Ectodermal cell (in vitro differentiated cells): ENCODE data around the gene RUNX2.

ENCODE experiments used
- H3K27ac ChIP-seq: 2 replicates; pipeline ENCODE4 v1.7.0; 2013; ENCODE audit warnings: mild to moderate bottlenecking, low read depth, low read length; ENCODE audit not compliant: insufficient read depth, poor library complexity, severe bottlenecking
- H3K27me3 ChIP-seq: 2 replicates; pipeline ENCODE4 v1.7.0; 2013; ENCODE audit warnings: mild to moderate bottlenecking, low read length; ENCODE audit not compliant: insufficient read depth, control insufficient read depth, poor library complexity, severe bottlenecking
- H3K36me3 ChIP-seq: one replicate; pipeline ENCODE4 v1.7.0; 2013; ENCODE audit warnings: low read length; ENCODE audit not compliant: control insufficient read depth, insufficient read depth
- H3K4me1 ChIP-seq: one replicate; pipeline ENCODE4 v1.7.0; 2013; ENCODE audit warnings: low read length; ENCODE audit not compliant: control insufficient read depth, insufficient read depth
- H3K4me3 ChIP-seq: 2 replicates; pipeline ENCODE4 v1.7.0; 2013; ENCODE audit warnings: low read depth, low read length, control low read depth; ENCODE audit not compliant: insufficient read depth
- H3K9me3 ChIP-seq: 2 replicates; pipeline ENCODE4 v1.7.0; 2013; ENCODE audit warnings: mild to moderate bottlenecking, low read length, moderate library complexity; ENCODE audit not compliant: control insufficient read depth
- WGBS, 2 experiments: methylation state at CpG; one replicate each; pipeline ENCODE4 v1.1.7; 2013; ENCODE audit warnings: missing lambda C conversion rate in 2 of 2; 5-methylcytosine and 5-hydroxymethylcytosine counted together

The RUNX2 gene

DNA sequence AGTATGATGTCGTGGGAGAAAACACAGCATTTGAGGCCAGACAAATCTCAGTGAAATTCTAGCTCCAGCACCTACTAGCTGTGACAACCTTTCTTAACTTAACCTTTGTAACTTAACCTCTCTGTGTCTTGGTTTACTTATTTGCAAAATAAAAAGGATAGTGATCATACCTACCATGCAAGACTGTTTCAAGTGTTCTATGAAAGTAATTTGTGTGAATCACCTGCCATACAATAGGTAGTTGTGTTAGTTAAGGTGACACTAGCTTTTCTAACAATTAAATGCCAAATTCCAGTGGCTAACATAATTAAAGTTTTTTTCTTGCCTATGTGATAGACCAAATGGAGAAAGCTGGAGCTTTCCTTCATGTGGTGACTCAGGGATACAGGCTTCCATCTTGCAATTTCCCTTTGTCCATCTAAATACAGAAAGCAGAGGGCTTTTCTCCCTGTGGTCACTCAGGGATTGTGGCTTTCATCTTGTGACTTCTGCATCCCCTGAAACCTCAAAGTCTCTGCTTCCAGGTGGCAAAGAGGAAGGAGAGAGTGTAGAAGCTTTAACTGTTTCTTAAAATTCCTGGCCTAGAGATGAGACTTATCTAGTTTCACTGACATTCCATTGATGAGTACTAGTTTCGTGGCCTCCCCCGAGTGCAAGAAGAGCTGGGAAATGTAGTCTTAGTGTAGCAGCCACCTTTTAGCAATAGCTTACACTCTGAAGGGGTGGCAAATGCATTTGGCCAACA lies 376.1 kb downstream of the RUNX2 start:
- WGBS, 2 experiments = 91 to 96% methylated on average over 3 of the region's 3 CpGs

GRCh38 chr6:45705137-45705855 lies 377.2 kb downstream of the RUNX2 start:
- H3K4me3 ChIP-seq = no peak overlapping the region
- no peaks in the 10 kb centered on the region for H3K9me3 ChIP-seq
- 95 to 97% methylated on average over 4 of the region's 4 CpGs for WGBS, 2 experiments
- H3K36me3 ChIP-seq = no peaks in the 10 kb centered on the region
- H3K27me3 ChIP-seq = no peaks in the 10 kb centered on the region
- H3K4me1 ChIP-seq = no peaks in the 10 kb centered on the region
- H3K27ac ChIP-seq = no peak overlapping the region

More for the DNA sequence above, 376.1 kb downstream of the RUNX2 start:
- H3K27me3 ChIP-seq = no peaks in the 10 kb centered on the region
- no peak overlapping the region for H3K4me3 ChIP-seq
- H3K27ac ChIP-seq = no peak overlapping the region
- H3K4me1 ChIP-seq = no peaks in the 10 kb centered on the region
- no peaks in the 10 kb centered on the region for H3K36me3 ChIP-seq
- H3K9me3 ChIP-seq = no peaks in the 10 kb centered on the region

- H3K4me3 ChIP-seq = no peak overlapping the region
- WGBS, 2 experiments = 42 to 43% methylated on average over 2 of the region's 2 CpGs
Measured at GRCh38 chr6:45706319-45706718, 378.2 kb downstream of the RUNX2 start.

DNA sequence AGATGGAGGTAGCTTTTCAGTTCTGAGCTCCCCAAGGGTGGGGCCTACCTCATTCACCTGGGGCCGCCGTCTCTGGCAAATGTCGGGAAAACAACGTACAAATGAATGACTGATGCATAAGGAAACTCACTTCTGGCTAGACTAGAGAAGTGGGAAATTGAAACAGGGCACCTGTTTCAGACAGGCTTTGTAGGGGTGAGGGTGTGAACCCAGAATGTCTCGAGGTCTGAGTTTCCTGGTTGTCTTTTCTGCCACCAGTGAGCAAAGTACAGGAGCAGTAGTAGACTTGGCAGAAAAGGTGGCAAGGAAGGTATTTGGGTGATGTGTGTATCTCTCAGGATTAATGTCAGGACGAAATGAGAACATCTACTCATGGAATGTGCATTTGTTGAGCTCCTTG lies 379.0 kb downstream of the RUNX2 start:
- Histone ChIP-seq H3K27me3 (no peaks in the 10 kb centered on the region), H3K9me3 (no peaks in the 10 kb centered on the region)
- 92 to 93% methylated on average over 6 of the region's 6 CpGs for WGBS, 2 experiments

More at GRCh38 chr6:45706319-45706718, 378.2 kb downstream of the RUNX2 start:
- Histone ChIP-seq H3K9me3 (no peaks in the 10 kb centered on the region), H3K4me1 (no peaks in the 10 kb centered on the region), H3K36me3 (no peaks in the 10 kb centered on the region), H3K27me3 (no peaks in the 10 kb centered on the region), H3K27ac (no peak overlapping the region)

GRCh38 chr6:45709781-45710220 lies 381.7 kb downstream of the RUNX2 start:
- no peak overlapping the region for H3K27ac ChIP-seq
- H3K4me3 ChIP-seq = no peak overlapping the region
- H3K27me3 ChIP-seq = no peaks in the 10 kb centered on the region
- no peaks in the 10 kb centered on the region for H3K36me3 ChIP-seq
- no peaks in the 10 kb centered on the region for H3K4me1 ChIP-seq
- no peaks in the 10 kb centered on the region for H3K9me3 ChIP-seq
- 94 to 99% methylated on average over 3 to 6 of the region's 6 CpGs for WGBS, 2 experiments

More for the DNA sequence above, 379.0 kb downstream of the RUNX2 start:
- Histone ChIP-seq H3K27ac (no peak overlapping the region), H3K4me1 (no peaks in the 10 kb centered on the region), H3K4me3 (no peak overlapping the region), H3K36me3 (no peaks in the 10 kb centered on the region)

DNA sequence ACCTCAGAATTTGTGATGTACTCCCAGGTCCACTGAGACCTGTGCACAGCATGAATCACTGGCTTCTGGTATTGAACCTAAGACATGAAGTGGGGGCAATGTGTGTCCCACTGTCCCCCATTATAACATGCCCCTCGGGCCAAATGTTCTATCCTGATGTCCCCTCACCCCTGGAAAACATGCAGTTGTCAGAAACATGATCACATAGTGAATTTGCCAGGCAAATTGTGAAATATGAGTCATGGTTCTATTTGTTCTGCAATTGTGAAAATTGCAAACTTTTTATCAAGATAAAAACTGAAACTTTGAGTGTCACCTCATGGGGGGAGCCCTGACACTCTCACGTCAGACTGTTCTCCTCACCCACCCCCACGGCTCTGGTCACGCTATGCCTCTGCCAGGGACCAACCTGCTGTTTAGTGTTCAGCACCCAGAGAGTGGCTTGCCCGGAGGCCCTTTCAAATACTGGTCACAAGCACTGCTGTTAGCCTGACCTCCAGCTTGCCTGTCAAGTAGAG lies 382.2 kb downstream of the RUNX2 start:
- Histone ChIP-seq H3K9me3 (no peaks in the 10 kb centered on the region), H3K4me3 (no peak overlapping the region), H3K4me1 (no peaks in the 10 kb centered on the region), H3K27ac (no peak overlapping the region), H3K36me3 (no peaks in the 10 kb centered on the region), H3K27me3 (no peaks in the 10 kb centered on the region)
- WGBS, 2 experiments = 89% methylated on average over 5 of the region's 5 CpGs

- 92% methylated on average over 11 of the region's 11 CpGs for WGBS, 2 experiments
Measured at GRCh38 chr6:45712076-45712475, 383.9 kb downstream of the RUNX2 start.

DNA sequence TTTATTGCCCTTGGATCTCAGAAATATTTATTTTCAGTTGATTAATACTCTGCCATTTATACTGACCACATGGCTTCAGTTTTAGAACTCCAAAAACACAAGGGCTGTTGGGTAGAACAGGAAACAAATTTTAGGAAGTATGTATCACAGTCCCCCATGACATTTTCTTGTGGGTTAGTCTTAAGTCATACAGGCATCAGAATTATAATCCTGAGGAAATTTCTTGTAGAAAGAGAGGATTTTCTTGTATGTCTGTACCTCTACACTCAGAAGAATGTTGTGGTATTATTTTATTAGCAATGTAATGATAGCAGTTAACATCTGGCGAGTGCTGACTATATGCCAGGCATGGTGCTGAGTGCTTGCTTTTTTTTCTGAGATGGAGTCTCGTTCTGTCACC lies 384.7 kb downstream of the RUNX2 start:
- H3K4me3 ChIP-seq = no peak overlapping the region
- WGBS, 2 experiments = 89 to 94% methylated on average over 2 of the region's 2 CpGs
- no peak overlapping the region for H3K27ac ChIP-seq
- H3K36me3 ChIP-seq = no peaks in the 10 kb centered on the region
- no peaks in the 10 kb centered on the region for H3K4me1 ChIP-seq
- H3K27me3 ChIP-seq = no peaks in the 10 kb centered on the region
- H3K9me3 ChIP-seq = no peaks in the 10 kb centered on the region

More at GRCh38 chr6:45712076-45712475, 383.9 kb downstream of the RUNX2 start:
- Histone ChIP-seq H3K4me3 (no peak overlapping the region), H3K27ac (no peak overlapping the region), H3K36me3 (no peaks in the 10 kb centered on the region), H3K4me1 (no peaks in the 10 kb centered on the region), H3K27me3 (no peaks in the 10 kb centered on the region), H3K9me3 (no peaks in the 10 kb centered on the region)
